ENCODE measurements around the gene PTPA. TPM values are rescaled to one million over a fixed set of nuclear protein-coding genes. Genes with fewer than 3 reads are reported as not detected.

The PTPA gene
- total RNA-seq, 1 donor from 2014 or later = 144 TPM

DNA sequence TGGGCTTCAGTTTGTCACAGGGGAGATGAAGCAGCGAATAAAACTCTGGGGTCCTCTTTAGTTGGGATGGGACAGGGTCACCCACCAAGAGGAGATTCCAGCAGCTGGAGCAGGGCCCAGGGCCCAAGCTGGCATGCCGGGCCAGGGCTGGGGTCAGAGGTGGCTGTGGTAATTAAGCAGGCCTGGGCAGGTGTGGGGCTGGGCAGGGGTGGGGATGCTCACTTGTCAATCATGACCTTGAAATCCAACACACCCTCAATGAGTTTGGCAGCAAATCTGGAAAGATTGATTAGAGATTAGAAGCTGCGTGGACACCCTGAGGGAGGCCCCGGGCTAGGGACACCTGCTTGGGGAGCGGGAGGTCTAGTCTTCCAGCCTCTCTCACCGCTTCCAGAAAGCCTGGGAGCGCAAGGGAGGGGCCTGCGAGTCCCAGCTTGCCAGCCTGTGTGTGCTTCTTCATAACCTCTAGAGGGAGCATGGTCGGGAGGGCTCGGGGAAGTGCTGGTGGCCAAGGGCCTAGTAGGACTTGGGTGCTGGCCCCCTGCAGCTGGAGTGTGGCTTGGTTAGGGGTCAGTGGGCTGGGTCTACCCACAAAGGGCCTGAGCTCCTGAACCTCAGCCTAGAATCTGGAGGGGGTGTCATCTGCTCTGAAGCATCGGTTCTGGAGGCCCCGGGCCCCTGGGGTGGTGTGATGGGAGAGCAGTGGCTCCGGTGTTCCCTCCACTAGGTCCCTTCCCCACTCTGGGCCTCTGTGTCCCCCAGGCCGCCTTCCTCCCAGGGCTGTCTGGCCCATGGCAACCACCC, 8.2 kb upstream of the PTPA start:
- Mint-ChIP-seq H3K9me3 (no peaks in the 10 kb centered on the region), H3K4me1 (no peaks in the 10 kb centered on the region), H3K27me3 (ENCODE audit: low read depth) (no peaks in the 10 kb centered on the region), H3K36me3 (ENCODE audit: low read depth) (no peaks in the 10 kb centered on the region), H3K27ac (ENCODE audit: unreplicated experiment) (no peak overlapping the region), H3K4me3 (peak overlapping the region; percentile 57)
- peak; percentile 36 for DNase-seq (ENCODE audit: low read depth, low spot score)
- TF ChIP-seq, protein P1, sequence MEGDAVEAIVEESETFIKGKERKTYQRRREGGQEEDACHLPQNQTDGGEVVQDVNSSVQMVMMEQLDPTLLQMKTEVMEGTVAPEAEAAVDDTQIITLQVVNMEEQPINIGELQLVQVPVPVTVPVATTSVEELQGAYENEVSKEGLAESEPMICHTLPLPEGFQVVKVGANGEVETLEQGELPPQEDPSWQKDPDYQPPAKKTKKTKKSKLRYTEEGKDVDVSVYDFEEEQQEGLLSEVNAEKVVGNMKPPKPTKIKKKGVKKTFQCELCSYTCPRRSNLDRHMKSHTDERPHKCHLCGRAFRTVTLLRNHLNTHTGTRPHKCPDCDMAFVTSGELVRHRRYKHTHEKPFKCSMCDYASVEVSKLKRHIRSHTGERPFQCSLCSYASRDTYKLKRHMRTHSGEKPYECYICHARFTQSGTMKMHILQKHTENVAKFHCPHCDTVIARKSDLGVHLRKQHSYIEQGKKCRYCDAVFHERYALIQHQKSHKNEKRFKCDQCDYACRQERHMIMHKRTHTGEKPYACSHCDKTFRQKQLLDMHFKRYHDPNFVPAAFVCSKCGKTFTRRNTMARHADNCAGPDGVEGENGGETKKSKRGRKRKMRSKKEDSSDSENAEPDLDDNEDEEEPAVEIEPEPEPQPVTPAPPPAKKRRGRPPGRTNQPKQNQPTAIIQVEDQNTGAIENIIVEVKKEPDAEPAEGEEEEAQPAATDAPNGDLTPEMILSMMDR (conservative IDR thresholded peaks at IDR 0.05) = peak; percentile 62

DNA sequence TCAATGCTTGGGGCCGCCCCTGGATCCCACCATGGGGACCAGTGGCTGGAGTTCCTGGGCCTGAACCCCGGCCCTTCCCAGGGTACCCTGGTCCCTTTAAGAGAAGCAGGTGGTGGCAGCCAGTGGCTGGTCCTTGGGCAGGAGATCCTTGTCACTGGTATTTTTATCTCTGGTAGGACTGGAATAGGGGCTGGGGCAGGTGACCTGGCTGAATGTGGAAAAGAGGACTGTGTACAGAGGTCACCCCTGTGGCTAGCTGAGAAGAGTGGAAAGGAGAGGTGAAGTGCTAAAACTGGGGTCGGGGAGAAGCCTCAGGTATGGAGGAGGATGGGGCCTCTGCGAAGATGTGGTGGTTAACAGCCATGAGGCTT, 7.6 kb upstream of the PTPA start:
- no peaks in the 10 kb centered on the region for H3K36me3 Mint-ChIP-seq (ENCODE audit: low read depth)
- no peak overlapping the region for H3K27ac Mint-ChIP-seq (ENCODE audit: unreplicated experiment)
- no peak for DNase-seq (ENCODE audit: low read depth, low spot score)

DNA sequence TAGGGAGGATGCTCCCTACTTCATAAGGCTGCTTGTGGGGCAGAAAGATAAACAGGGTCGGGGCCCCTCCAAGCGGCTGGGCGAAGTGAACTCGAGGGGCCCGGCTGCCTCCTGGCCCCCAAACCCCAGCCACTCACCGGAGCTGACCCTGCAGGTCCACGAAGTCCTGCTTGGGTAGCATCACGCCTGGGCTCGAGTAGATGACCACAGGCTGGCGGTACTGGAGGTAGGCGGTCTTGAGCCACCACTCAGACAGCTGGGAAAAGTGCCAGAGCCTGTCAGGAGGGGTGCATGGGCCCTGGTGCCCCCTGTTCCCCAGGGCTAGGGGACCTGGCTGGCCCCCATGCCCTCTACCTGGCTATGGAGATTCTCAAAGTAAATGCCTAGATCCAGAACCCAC, 7.2 kb upstream of the PTPA start:
- Mint-ChIP-seq H3K27me3 (ENCODE audit: low read depth) (no peaks in the 10 kb centered on the region), H3K9me3 (no peaks in the 10 kb centered on the region), H3K36me3 (ENCODE audit: low read depth) (no peaks in the 10 kb centered on the region), H3K4me3 (no peak overlapping the region), H3K27ac (ENCODE audit: unreplicated experiment) (no peak overlapping the region), H3K4me1 (no peaks in the 10 kb centered on the region)
- DNase-seq (ENCODE audit: low read depth, low spot score) = no peak
- TF ChIP-seq, protein P1 (conservative IDR thresholded peaks at IDR 0.05) = no peak

More for the DNA sequence above, 7.6 kb upstream of the PTPA start:
- no peaks in the 10 kb centered on the region for H3K27me3 Mint-ChIP-seq (ENCODE audit: low read depth)
- no peaks in the 10 kb centered on the region for H3K4me1 Mint-ChIP-seq
- TF ChIP-seq, protein P1 (conservative IDR thresholded peaks at IDR 0.05) = no peak
- no peak overlapping the region for H3K4me3 Mint-ChIP-seq
- H3K9me3 Mint-ChIP-seq = no peaks in the 10 kb centered on the region

DNA sequence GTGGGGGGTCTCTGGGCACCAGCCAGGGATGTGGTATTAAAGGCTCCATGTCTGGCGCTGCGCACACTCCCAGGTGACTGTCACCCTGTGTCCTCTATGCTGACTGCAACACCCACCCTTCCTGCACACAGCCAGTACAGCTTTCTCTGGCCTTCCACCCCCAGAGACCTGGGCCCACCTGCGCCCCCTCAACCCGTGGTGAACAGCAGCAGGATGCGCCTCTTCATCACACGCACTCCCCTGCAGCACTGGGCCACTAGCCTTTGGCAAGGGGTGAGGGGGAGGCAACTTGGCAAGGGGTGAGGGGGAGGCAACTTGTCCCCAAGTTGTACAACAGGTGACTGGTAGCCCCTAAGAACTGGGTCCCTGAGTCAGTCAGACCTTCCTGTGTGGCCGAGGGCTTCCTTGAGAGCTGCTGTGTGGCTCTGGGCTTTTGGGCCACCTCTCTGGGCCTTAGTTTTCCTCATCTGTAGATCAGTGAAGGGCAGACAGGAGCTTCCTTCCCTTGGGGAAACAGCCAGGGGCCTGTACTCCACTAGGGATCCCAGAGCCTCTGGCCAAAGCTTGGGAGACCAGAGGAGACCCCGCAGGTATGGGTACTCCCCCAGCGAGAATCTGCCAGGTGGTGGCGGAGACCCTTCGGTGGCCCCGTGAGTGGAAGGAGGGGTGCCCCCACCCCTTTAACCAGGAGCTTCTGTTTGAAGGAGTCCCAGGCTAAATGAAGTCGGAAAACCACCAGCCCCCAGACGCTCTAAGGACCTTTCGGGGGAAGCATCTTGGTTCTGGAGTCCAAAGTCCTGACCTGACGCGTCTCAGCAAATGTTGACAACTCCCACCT, 5.1 kb upstream of the PTPA start:
- H3K4me3 Mint-ChIP-seq = no peak overlapping the region
- H3K27me3 Mint-ChIP-seq (ENCODE audit: low read depth) = no peaks in the 10 kb centered on the region
- no peaks in the 10 kb centered on the region for H3K36me3 Mint-ChIP-seq (ENCODE audit: low read depth)
- H3K4me1 Mint-ChIP-seq = peaks cover 8% of the 10 kb centered on the region
- H3K27ac Mint-ChIP-seq (ENCODE audit: unreplicated experiment) = no peak overlapping the region
- no peak for DNase-seq (ENCODE audit: low read depth, low spot score)
- TF ChIP-seq, protein P1 (conservative IDR thresholded peaks at IDR 0.05) = no peak
- no peaks in the 10 kb centered on the region for H3K9me3 Mint-ChIP-seq

DNA sequence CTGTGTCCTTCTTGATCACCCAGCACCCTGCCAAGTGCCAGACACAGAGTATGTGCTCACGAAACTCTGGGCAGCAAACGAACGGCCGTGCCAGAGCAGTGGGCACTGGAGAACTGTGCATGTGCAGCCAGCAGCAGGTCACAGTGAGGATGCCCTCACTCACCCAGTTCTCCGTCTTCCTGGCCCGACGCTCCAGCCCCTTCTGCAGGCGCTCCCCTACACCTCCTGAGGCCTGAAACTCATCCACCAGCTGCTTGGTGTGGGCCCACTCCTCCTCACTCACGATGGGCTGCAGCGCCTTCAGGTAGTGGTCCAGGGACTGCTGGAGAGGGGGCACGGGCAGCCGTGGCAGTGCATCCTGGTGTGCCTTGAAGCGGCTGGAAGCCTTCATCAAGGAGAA, 3.6 kb upstream of the PTPA start:
- H3K9me3 Mint-ChIP-seq = no peaks in the 10 kb centered on the region
- H3K4me3 Mint-ChIP-seq = no peak overlapping the region
- H3K36me3 Mint-ChIP-seq (ENCODE audit: low read depth) = no peaks in the 10 kb centered on the region
- DNase-seq (ENCODE audit: low read depth, low spot score) = no peak
- TF ChIP-seq, protein P1 (conservative IDR thresholded peaks at IDR 0.05) = no peak
- no peaks in the 10 kb centered on the region for H3K27me3 Mint-ChIP-seq (ENCODE audit: low read depth)
- no peak overlapping the region for H3K27ac Mint-ChIP-seq (ENCODE audit: unreplicated experiment)
- peaks cover 16% of the 10 kb centered on the region for H3K4me1 Mint-ChIP-seq

Measured in neural crest cell (in vitro differentiated cells).